Fibroblast of lung (primary cell): ENCODE measurements around the gene PIP4P1.

ENCODE experiments used
- CTCF ChIP-seq, 2 donors: IDR thresholded peaks in 1 of 2; conservative IDR thresholded peaks in 1 of 2; 1 replicate in 1 of 2; 2 replicates in 1 of 2; pipeline ENCODE4 v1.5.1; 2011 to 2012; ENCODE audit warnings: low read length in 2 of 2, control low read depth in 1 of 2, inconsistent platforms in 1 of 2, low read depth in 1 of 2, mild to moderate bottlenecking in 1 of 2
- EZH2 ChIP-seq: IDR thresholded peaks from 2 replicates; pipeline ENCODE4 v1.5.1; 2012; ENCODE audit warnings: low read length, control low read depth, mild to moderate bottlenecking; ENCODE audit errors: missing control alignments

GRCh38 chr14:20498622-20499021 is 37.4 kb upstream of the PIP4P1 start:
- TF ChIP-seq CTCF (conservative IDR thresholded peaks at IDR 0.05 in 1 of 2, IDR thresholded peaks at IDR 0.05 in 1 of 2; ENCODE audit: low read depth in 1 of 2, low read length in 2 of 2) (no peak), EZH2 (no peak)
